Bronchial smooth muscle cell (primary cell): Measurements from ENCODE around the gene LATS1. TPM values are rescaled to one million over a fixed set of nuclear protein-coding genes. Genes with fewer than 3 reads are reported as not detected.

Experiments used
- total RNA-seq: library from RNA; depleted of rRNA; stranded (reverse); fragments of >200 nt; gene quantifications from 2 replicates; pipeline ENCODE4 v1.2.1, GENCODE V29; 2014

LATS1 gene
- 3.9 and 4.9 TPM in 2 replicates for total RNA-seq

DNA sequence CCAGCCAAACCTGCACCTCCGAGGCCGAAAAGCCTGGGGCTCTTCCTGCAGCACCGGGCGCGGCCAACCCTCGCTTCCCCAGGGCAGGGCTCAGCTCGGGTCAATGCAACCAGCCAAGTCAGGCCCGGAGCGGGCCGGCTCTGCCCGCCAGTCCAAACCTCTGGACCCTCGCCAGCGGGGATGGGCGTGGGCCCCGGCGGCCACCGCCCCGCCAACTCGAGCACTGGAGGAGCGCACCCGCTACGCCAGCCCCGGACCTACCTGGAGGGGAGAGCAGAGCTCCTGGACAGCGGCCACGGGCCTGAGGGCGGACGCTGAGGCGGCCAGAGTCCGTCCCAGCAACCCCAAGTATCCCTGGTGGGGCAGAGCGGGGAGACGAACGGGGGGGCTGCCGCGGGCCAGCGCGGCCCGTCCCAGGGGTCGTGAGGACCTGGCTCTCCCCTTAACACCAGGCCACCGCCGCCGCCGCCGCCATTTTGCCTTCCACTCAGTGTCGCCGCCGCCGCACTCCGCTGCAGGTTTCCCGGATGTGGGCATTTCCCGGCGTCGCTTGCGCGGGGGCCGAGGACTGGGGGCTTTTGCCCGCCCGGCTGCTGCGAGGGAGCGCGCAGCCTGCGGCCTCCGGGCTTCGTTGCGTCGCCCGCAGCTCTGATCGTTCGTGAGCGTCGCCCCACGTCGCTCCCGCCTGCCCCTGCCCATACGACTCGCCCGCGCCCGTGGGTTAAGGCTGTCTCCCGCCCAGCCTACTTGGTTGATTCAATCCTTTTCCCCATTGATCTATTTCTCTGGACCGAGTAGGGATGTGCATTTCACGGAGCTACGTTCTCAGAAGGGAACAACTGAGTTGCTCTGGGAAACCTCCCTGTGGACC, at the start of gene LATS1:
LATS1 (minus strand) TSS at position 514 of the 871 bp plus-strand sequence. CDS start 15,975 bp downstream, outside the sequence.

GRCh38 chr6:149749594-149750135, 31.8 kb upstream of the LATS1 start, which contains the start of gene PCMT1:
TSS of gene PCMT1 (plus strand) at chr6:149749741. CDS start at chr6:149749902, 161 bp downstream.

DNA sequence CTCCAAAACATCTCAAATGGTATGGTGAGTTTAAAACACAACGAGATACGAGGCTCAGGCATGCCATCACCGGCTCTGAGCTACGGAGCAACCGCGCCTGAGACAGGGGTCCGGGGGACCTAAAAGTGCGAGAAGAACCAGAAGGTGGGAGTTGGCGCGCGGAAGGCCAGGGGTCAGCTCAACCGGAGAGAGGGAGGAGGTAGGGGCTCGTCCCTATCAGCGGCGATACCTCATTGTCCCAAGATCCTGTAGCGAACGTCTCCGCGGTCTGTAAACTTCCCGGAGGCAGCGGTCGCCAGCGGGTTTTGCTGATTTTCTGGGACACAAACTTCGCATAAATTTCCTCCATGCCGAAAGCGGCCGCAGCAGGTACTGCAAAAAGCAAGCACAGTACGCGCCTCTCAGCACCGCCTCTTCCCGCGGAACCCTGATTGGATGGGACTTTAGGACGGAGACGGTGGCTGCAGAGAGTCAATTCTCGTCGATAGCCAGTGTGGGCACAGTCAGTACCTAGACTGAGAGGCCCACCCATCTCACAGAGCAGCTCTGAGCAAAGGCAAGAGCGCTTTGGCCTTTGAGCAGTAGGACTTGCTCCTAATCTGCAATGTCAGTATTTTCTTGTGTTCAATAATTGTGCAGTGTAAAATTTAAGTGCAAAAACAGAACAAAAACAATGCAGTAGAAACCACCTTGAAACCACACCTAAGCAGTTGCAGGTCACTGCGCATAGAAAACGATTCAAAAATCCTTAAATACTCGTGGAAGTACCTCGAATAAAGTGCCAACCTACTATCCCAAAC, 28.4 kb upstream of the LATS1 start, which contains the start of gene NUP43:
NUP43 (minus strand) TSS at position 383 of the 800 bp plus-strand sequence; CDS start at position 349, 34 bp downstream.

GRCh38 chr6:149648148-149649145, 69.5 kb downstream of the LATS1 start, which contains the start of gene KATNA1:
TSS of gene KATNA1 (minus strand) at chr6:149648714. CDS start at chr6:149638547, 10,167 bp downstream.

Other genes starting within 250 kb of the LATS1 start
- 0.09 and 0.16 TPM in 2 replicates for gene ZC3H12D, start 233.1 kb downstream of the LATS1 start, total RNA-seq
- gene PPIL4, start 172.1 kb downstream of the LATS1 start, total RNA-seq = 23.5 and 32.5 TPM in 2 replicates
- 45.4 and 47.6 TPM in 2 replicates for gene GINM1, start 151.7 kb downstream of the LATS1 start, total RNA-seq
- gene KATNA1, start 69.4 kb downstream of the LATS1 start, total RNA-seq = 32.9 and 41.8 TPM in 2 replicates
- gene NUP43, start 28.4 kb upstream of the LATS1 start, total RNA-seq = 12.0 and 14.5 TPM in 2 replicates
- gene PCMT1, start 31.6 kb upstream of the LATS1 start, total RNA-seq = 75.0 and 92.0 TPM in 2 replicates
- gene LRP11, start 146.3 kb upstream of the LATS1 start, total RNA-seq = 62.1 and 76.1 TPM in 2 replicates
- 1.1 and 1.4 TPM in 2 replicates for gene RAET1E, start 180.0 kb upstream of the LATS1 start, total RNA-seq
- 6.1 and 10.5 TPM in 2 replicates for gene RAET1G, start 205.0 kb upstream of the LATS1 start, total RNA-seq
- 1.9 and 2.9 TPM in 2 replicates for gene ULBP2, start 223.9 kb upstream of the LATS1 start, total RNA-seq
- 0.32 TPM in 1 of 2 replicates, not detected in the other for gene ULBP1, start 245.8 kb upstream of the LATS1 start, total RNA-seq